Transverse colon (tissue), 4 donors: Measurements from ENCODE around the gene DLL4. TPM values are rescaled to one million over a fixed set of nuclear protein-coding genes. Genes with fewer than 3 reads are reported as not detected.

Source experiments
- DNase-seq: peaks from one replicate; pipeline ENCODE4 v3.0.0-alpha.2; 2019
- H3K27ac ChIP-seq, 4 donors: fragments of 200-600 bp; sonication (generic); 2 replicates each; pipeline ENCODE4 v1.5.1; 2016 to 2018; ENCODE audit warnings: inconsistent platforms in 4 of 4
- H3K27me3 ChIP-seq: fragments of 200-600 bp; sonication (generic); 2 replicates; pipeline ENCODE4 v1.5.1; 2017; ENCODE audit warnings: inconsistent platforms
- H3K36me3 ChIP-seq, 4 donors: fragments of 200-600 bp; sonication (generic); 2 replicates each; pipeline ENCODE4 v1.5.1; 2017 to 2019; ENCODE audit warnings: inconsistent platforms in 4 of 4
- H3K4me1 ChIP-seq, 4 donors: fragments of 200-600 bp; sonication (generic); 2 replicates each; pipeline ENCODE4 v1.5.1; 2017 to 2020; ENCODE audit warnings: inconsistent platforms in 4 of 4
- H3K4me3 ChIP-seq, 4 donors: fragments of 200-600 bp; sonication (generic); 1 replicate in 1 of 4; 2 replicates in 3 of 4; pipeline versions ENCODE4 v1.5.1 to v1.6.1; 2017 to 2019; ENCODE audit warnings: inconsistent platforms in 4 of 4
- H3K9me3 ChIP-seq, 2 donors: fragments of 200-600 bp; sonication (generic); 2 replicates each; pipeline ENCODE4 v1.5.1; 2017 to 2019; ENCODE audit warnings: inconsistent platforms in 2 of 2
- CTCF ChIP-seq, 5 experiments: fragments of 200-600 bp in 3 of 5; fragments of 450-650 bp in 2 of 5; sonication (generic) in 3 of 5; IDR thresholded peaks; 1 replicate in 2 of 5; 2 replicates in 3 of 5; pipeline ENCODE4 v1.5.1; 2016 to 2017; ENCODE audit warnings: antibody characterized with exemption in 5 of 5, inconsistent platforms in 3 of 5, mild to moderate bottlenecking in 2 of 5, moderate library complexity in 1 of 5
- EP300 ChIP-seq: sonication (generic); formaldehyde crosslinking; IDR thresholded peaks from one replicate; pipeline ENCODE4 v1.6.1; 2017; ENCODE audit warnings: antibody characterized with exemption, low read depth
- POLR2A ChIP-seq: fragments of 450-650 bp; IDR thresholded peaks from one replicate; pipeline ENCODE4 v1.6.1; 2016; ENCODE audit warnings: antibody characterized with exemption, mild to moderate bottlenecking, moderate library complexity
- POLR2AphosphoS5 ChIP-seq, 3 donors: sonication (generic); formaldehyde crosslinking; IDR thresholded peaks; one replicate each; pipeline ENCODE4 v1.6.1; 2016; ENCODE audit warnings: antibody characterized with exemption in 3 of 3
- WGBS, 2 donors: methylation state at CpG; one replicate each; pipeline ENCODE4 v1.1.5; 2018; ENCODE audit warnings: low coverage in 1 of 2; 5-methylcytosine and 5-hydroxymethylcytosine counted together
- in situ Hi-C, 4 donors: fragments of 200-750 bp; cut with MboI; loops; one replicate each; pipeline versions ENCODE4 v1.15.0 to v1.15.1; 2017; ENCODE audit warnings: low sequenced_read_pairs in 3 of 4, low pct_ligation_motif_present in 1 of 4, low pct_unique_long_range_greater_than_20kb in 1 of 4
- intact Hi-C: fragments of 100-400 bp; cut with DNase I; formaldehyde crosslinking; loops from one replicate; pipeline ENCODE4 v1.15.1; 2023; ENCODE audit warnings: low total_unique reads
- total RNA-seq, 4 donors: library from RNA; depleted of rRNA; stranded (reverse); fragments of >200 nt; gene quantifications; one replicate each; pipeline ENCODE4 v1.1.0, GENCODE V29; 2016

DLL4 gene
- total RNA-seq, 4 donors from 2014 or later, result 1.5 to 14.2 (median 10.2) TPM

- Histone ChIP-seq H3K27ac (no peak overlapping the region), H3K9me3 (no peaks in the 10 kb centered on the region)
Measured at GRCh38 chr15:40911693-40912092, 17.4 kb upstream of the DLL4 start.

DNA sequence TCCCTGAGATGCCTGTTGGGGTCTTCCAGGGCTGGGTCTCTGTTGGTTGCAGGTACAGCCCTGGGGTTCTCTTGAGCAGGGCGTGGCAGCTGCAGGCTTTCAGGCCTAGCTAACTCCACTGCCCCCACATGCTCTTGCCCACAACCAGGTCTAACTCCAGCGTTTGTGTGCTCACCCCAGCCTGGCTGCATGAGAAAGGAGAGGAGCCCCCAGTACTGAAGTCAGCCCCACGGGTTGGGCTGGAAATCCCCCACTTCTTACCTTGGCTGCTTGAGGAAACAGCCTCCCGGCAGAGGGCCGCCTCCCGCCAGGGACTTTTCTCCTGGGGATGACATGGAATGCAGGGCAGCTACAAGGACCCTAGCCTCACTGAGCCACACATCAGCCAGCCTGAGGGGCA is 16.7 kb upstream of the DLL4 start:
- Histone ChIP-seq H3K27ac (no peak overlapping the region), H3K9me3 (no peaks in the 10 kb centered on the region), H3K4me3 (no peak overlapping the region), H3K4me1 (peaks cover 8 to 21% (median 11%) of the 10 kb centered on the region in 4 donors), H3K27me3 (no peaks in the 10 kb centered on the region), H3K36me3 (no peaks in the 10 kb centered on the region)
- no peak for TF ChIP-seq EP300
- no peak for TF ChIP-seq POLR2A
- TF ChIP-seq CTCF (IDR thresholded peaks at IDR 0.05), result no peak
- TF ChIP-seq POLR2AphosphoS5 (IDR thresholded peaks at IDR 0.05), result no peak
- no peak for DNase-seq
- 72% methylated on average over 6 of the region's 6 CpGs; no CpG with 5 or more reads in 1 of the 2 donors for WGBS, 2 donors
- intact Hi-C loops (no loop called here), in situ Hi-C loops (loop anchor here in 1 of 4 donors (25.0 kb wide), 1 partner anchor 100 kb away; no protein-coding TSS in a partner anchor)

More at GRCh38 chr15:40911693-40912092, 17.4 kb upstream of the DLL4 start:
- no peak overlapping the region for H3K4me3 ChIP-seq
- intact Hi-C loops, result no loop called here
- H3K36me3 ChIP-seq, result no peaks in the 10 kb centered on the region
- H3K27me3 ChIP-seq, result no peaks in the 10 kb centered on the region
- no peak for DNase-seq
- peaks cover 16 to 29% (median 19%) of the 10 kb centered on the region in 4 donors for H3K4me1 ChIP-seq
- in situ Hi-C loops, result loop anchor here in 1 of 4 donors (25.0 kb wide), 1 partner anchor 101 kb away; no protein-coding TSS in a partner anchor
- TF ChIP-seq POLR2AphosphoS5 (IDR thresholded peaks at IDR 0.05), result no peak
- no peak for TF ChIP-seq POLR2A
- no peak for TF ChIP-seq EP300
- no peak for TF ChIP-seq CTCF (IDR thresholded peaks at IDR 0.05)
- 75 to 94% methylated on average over 2 of the region's 2 CpGs for WGBS, 2 donors

DNA sequence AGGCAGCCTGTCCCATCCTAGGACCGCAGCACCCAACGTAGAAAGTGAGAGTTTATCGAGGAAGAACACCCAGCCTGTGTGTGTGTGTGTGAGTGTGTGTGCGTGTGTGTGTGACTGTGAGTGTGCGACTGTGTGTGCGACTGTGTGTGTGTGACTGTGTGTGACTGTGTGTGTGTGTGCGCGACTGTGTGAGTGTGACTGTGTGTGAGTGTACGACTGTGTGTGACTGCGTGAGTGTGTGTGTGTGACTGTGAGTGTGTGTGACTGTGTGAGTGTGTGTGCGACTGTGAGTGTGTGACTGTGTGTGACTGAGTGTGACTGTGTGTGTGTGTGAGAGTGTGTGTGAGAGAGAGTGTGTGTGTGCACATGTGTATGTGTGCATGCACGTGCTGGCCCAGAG is 15.1 kb upstream of the DLL4 start:
- Histone ChIP-seq H3K4me1 (peaks cover 0 to 8% (median 3%) of the 10 kb centered on the region in 4 donors), H3K4me3 (no peak overlapping the region), H3K9me3 (no peaks in the 10 kb centered on the region), H3K36me3 (no peaks in the 10 kb centered on the region), H3K27ac (no peak overlapping the region), H3K27me3 (no peaks in the 10 kb centered on the region)
- TF ChIP-seq EP300 (no peak), POLR2AphosphoS5 (IDR thresholded peaks at IDR 0.05) (no peak), POLR2A (no peak), CTCF (IDR thresholded peaks at IDR 0.05) (no peak)
- intact Hi-C loops, result no loop called here
- in situ Hi-C loops, result loop anchor here in 1 of 4 donors (25.0 kb wide), 1 partner anchor 98 kb away; no protein-coding TSS in a partner anchor
- DNase-seq, result no peak
- WGBS, 2 donors, result 83 to 93% methylated on average over 1 to 12 of the region's 12 CpGs

DNA sequence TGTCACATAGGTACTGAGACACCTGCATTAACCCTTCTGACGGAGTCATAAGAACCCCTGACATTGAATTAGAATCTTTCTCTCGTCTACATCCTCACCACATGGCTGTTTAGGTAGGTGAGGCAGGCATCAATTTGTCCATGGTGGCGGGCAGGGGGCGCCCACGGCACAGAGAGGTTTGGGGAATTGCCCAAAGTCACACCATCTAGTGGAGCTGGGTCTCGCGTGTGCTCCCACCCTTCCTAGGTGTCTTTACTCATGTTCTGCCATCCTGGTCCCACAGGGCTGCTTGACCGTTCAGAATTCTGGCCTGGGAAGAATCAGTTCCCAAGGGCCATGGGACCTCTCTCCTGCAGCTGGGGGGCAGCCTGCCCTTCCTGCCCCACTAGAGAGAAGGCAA is 14.7 kb upstream of the DLL4 start:
- H3K27ac ChIP-seq, result no peak overlapping the region
- no peak overlapping the region for H3K4me3 ChIP-seq
- no peaks in the 10 kb centered on the region for H3K27me3 ChIP-seq
- intact Hi-C loops (no loop called here), in situ Hi-C loops (loop anchor here in 1 of 4 donors (25.0 kb wide), 1 partner anchor 98 kb away; no protein-coding TSS in a partner anchor)
- 80% methylated on average over 8 of the region's 8 CpGs; no CpG with 5 or more reads in 1 of the 2 donors for WGBS, 2 donors
- H3K4me1 ChIP-seq, result peaks cover 0 to 5% (median 2%) of the 10 kb centered on the region in 4 donors
- no peaks in the 10 kb centered on the region for H3K36me3 ChIP-seq
- DNase-seq, result no peak
- TF ChIP-seq CTCF (IDR thresholded peaks at IDR 0.05) (no peak), EP300 (no peak), POLR2A (no peak), POLR2AphosphoS5 (IDR thresholded peaks at IDR 0.05) (no peak)
- no peaks in the 10 kb centered on the region for H3K9me3 ChIP-seq
